Duodenal mucosa (tissue), 2 donors: ENCODE data around the gene ESAM.

Experiments used
- H3K27ac ChIP-seq: one replicate; pipeline ENCODE4 v1.7.0; 2013; ENCODE audit warnings: low read depth, low read length
- H3K27me3 ChIP-seq, 2 donors: one replicate each; pipeline ENCODE4 v1.7.0; 2013; ENCODE audit warnings: low read length in 2 of 2, control low read depth in 1 of 2; ENCODE audit not compliant: insufficient read depth in 2 of 2, control insufficient read depth in 1 of 2
- H3K36me3 ChIP-seq, 2 donors: one replicate each; pipeline ENCODE4 v1.7.0; 2013; ENCODE audit warnings: low read length in 2 of 2, control low read depth in 1 of 2; ENCODE audit not compliant: insufficient read depth in 2 of 2, control insufficient read depth in 1 of 2
- H3K4me1 ChIP-seq, 2 donors: one replicate each; pipeline ENCODE4 v1.7.0; 2013; ENCODE audit warnings: low read length in 2 of 2, control low read depth in 1 of 2; ENCODE audit not compliant: insufficient read depth in 2 of 2, control insufficient read depth in 1 of 2
- H3K4me3 ChIP-seq, 2 donors: one replicate each; pipeline ENCODE4 v1.7.0; 2013; ENCODE audit warnings: low read length in 2 of 2, low read depth in 1 of 2
- H3K9ac ChIP-seq, 2 donors: one replicate each; pipeline ENCODE4 v1.7.0; 2013; ENCODE audit warnings: low read length in 2 of 2, low read depth in 1 of 2
- H3K9me3 ChIP-seq, 2 donors: one replicate each; pipeline ENCODE4 v1.7.0; 2013; ENCODE audit warnings: low read length in 2 of 2, control low read depth in 1 of 2; ENCODE audit not compliant: control insufficient read depth in 1 of 2

The ESAM gene

GRCh38 chr11:124718801-124719200, 43.3 kb downstream of the ESAM start:
- Histone ChIP-seq H3K9me3 (no peaks in the 10 kb centered on the region), H3K9ac (no peak overlapping the region), H3K4me1 (peaks cover 8 to 15% of the 10 kb centered on the region in 2 donors), H3K4me3 (no peak overlapping the region), H3K27me3 (peaks cover 33 to 57% of the 10 kb centered on the region in 2 donors), H3K27ac (no peak overlapping the region), H3K36me3 (no peaks in the 10 kb centered on the region)

- peaks cover 33 to 57% of the 10 kb centered on the region in 2 donors for H3K27me3 ChIP-seq
- peak overlapping the region in 1 of 2 donors; percentile 20 for H3K9ac ChIP-seq
- no peaks in the 10 kb centered on the region for H3K36me3 ChIP-seq
- H3K27ac ChIP-seq, result no peak overlapping the region
- peaks cover 8 to 15% of the 10 kb centered on the region in 2 donors for H3K4me1 ChIP-seq
- H3K4me3 ChIP-seq, result peak overlapping the region; percentile 55 to 59
- no peaks in the 10 kb centered on the region for H3K9me3 ChIP-seq
Measured at GRCh38 chr11:124717786-124718651, 44.1 kb downstream of the ESAM start.

- Histone ChIP-seq H3K27me3 (peaks cover 33 to 57% of the 10 kb centered on the region in 2 donors), H3K4me3 (peak overlapping the region; percentile 55 to 59), H3K4me1 (peaks cover 8 to 15% of the 10 kb centered on the region in 2 donors), H3K9ac (peak overlapping the region in 1 of 2 donors; percentile 20), H3K36me3 (no peaks in the 10 kb centered on the region), H3K9me3 (no peaks in the 10 kb centered on the region), H3K27ac (no peak overlapping the region)
Measured at GRCh38 chr11:124717421-124717785, 44.7 kb downstream of the ESAM start.

- Histone ChIP-seq H3K36me3 (no peaks in the 10 kb centered on the region), H3K9me3 (no peaks in the 10 kb centered on the region), H3K27me3 (peaks cover 33 to 56% of the 10 kb centered on the region in 2 donors), H3K4me1 (peaks cover 8 to 15% of the 10 kb centered on the region in 2 donors), H3K9ac (no peak overlapping the region), H3K4me3 (no peak overlapping the region), H3K27ac (no peak overlapping the region)
Measured at GRCh38 chr11:124716591-124716990, 45.5 kb downstream of the ESAM start.

- Histone ChIP-seq H3K9ac (no peak overlapping the region), H3K36me3 (no peaks in the 10 kb centered on the region), H3K4me1 (no peaks in the 10 kb centered on the region), H3K27me3 (peaks cover 5 to 14% of the 10 kb centered on the region in 2 donors), H3K9me3 (no peaks in the 10 kb centered on the region), H3K27ac (no peak overlapping the region), H3K4me3 (no peak overlapping the region)
Measured at GRCh38 chr11:124712392-124712791, 49.7 kb downstream of the ESAM start.

GRCh38 chr11:124707829-124708228, 54.3 kb downstream of the ESAM start:
- no peak overlapping the region for H3K27ac ChIP-seq
- no peaks in the 10 kb centered on the region for H3K27me3 ChIP-seq
- H3K9ac ChIP-seq, result no peak overlapping the region
- H3K4me3 ChIP-seq, result no peak overlapping the region
- H3K9me3 ChIP-seq, result no peaks in the 10 kb centered on the region
- no peaks in the 10 kb centered on the region for H3K36me3 ChIP-seq
- H3K4me1 ChIP-seq, result no peaks in the 10 kb centered on the region
